ENCODE measurements around the gene CASP12. TPM values are rescaled to one million over a fixed set of nuclear protein-coding genes. Genes with fewer than 3 reads are reported as not detected.
A peak's percentile ranks its signal among the peaks of the same experiment; 100 is the strongest.
"Not testable (repeated sequence)": the region's sequence is repeated elsewhere in the genome, so short reads cannot be mapped to it uniquely, and the experiment has no call there.

CASP12 gene
- not detected in 2 replicates for total RNA-seq (2014; rRNA removed; shearing (Covaris generic))

- no peak for DNase-seq (ENCODE audit: low spot score)
Observed at GRCh38 chr11:104897891-104898684, at the start of gene CASP12. Gene CASP12, minus strand, starts transcription at chr11:104898460.

- DNase-seq (ENCODE audit: low spot score) = peak; percentile 39
Observed at GRCh38 chr11:104946907-104947306, 48.6 kb upstream of the CASP12 start.

GRCh38 chr11:104944076-104944475, 45.8 kb upstream of the CASP12 start:
- DNase-seq (ENCODE audit: low spot score) = no peak

- no peak for DNase-seq (ENCODE audit: low spot score)
Observed at GRCh38 chr11:104943561-104943960, 45.3 kb upstream of the CASP12 start.

GRCh38 chr11:104934594-104934993, 36.3 kb upstream of the CASP12 start:
- DNase-seq (ENCODE audit: low spot score) = no peak

GRCh38 chr11:104934073-104934472, 35.8 kb upstream of the CASP12 start:
- DNase-seq (ENCODE audit: low spot score) = not testable (repeated sequence)

GRCh38 chr11:104928811-104929210, 30.6 kb upstream of the CASP12 start:
- no peak for DNase-seq (ENCODE audit: low spot score)

GRCh38 chr11:104926771-104927611, 28.7 kb upstream of the CASP12 start:
- DNase-seq (ENCODE audit: low spot score) = no peak

- DNase-seq (ENCODE audit: low spot score) = no peak
Observed at GRCh38 chr11:104925850-104926249, 27.6 kb upstream of the CASP12 start.

GRCh38 chr11:104918113-104918824, 20.0 kb upstream of the CASP12 start:
- DNase-seq (ENCODE audit: low spot score) = peak; percentile 23

GRCh38 chr11:104917271-104918112, 19.2 kb upstream of the CASP12 start:
- no peak for DNase-seq (ENCODE audit: low spot score)

- no peak for DNase-seq (ENCODE audit: low spot score)
Observed at GRCh38 chr11:104916442-104916841, 18.2 kb upstream of the CASP12 start.

- no peak for DNase-seq (ENCODE audit: low spot score)
Observed at GRCh38 chr11:104912102-104912501, 13.8 kb upstream of the CASP12 start.

GRCh38 chr11:104908186-104908531, 9.9 kb upstream of the CASP12 start:
- no peak for DNase-seq (ENCODE audit: low spot score)

- DNase-seq (ENCODE audit: low spot score) = no peak
Observed at GRCh38 chr11:104907521-104908185, 9.4 kb upstream of the CASP12 start.

GRCh38 chr11:104905271-104905670, 7.0 kb upstream of the CASP12 start:
- DNase-seq (ENCODE audit: low spot score) = no peak

- no peak for DNase-seq (ENCODE audit: low spot score)
Observed at GRCh38 chr11:104899226-104899625, 966 bp upstream of the CASP12 start.

GRCh38 chr11:104898685-104899013, 389 bp upstream of the CASP12 start:
- no peak for DNase-seq (ENCODE audit: low spot score)

GRCh38 chr11:104895634-104896033, 2.6 kb downstream of the CASP12 start:
- no peak for DNase-seq (ENCODE audit: low spot score)

GRCh38 chr11:104893876-104894275, 4.4 kb downstream of the CASP12 start:
- no peak for DNase-seq (ENCODE audit: low spot score)
